GM18868 (cell line): Measurements from ENCODE around the gene SLC6A19.

Experiments used
- ATAC-seq: cut with Tn5 transposase; IDR thresholded peaks from one replicate; pipeline ENCODE4 v1.9.1; 2021; ENCODE audit warnings: mild to moderate bottlenecking, moderate library complexity; ENCODE audit not compliant: unreplicated experiment

The SLC6A19 gene

GRCh38 chr5:1241509-1242080, 40.2 kb downstream of the SLC6A19 start:
- ATAC-seq: no peak

- ATAC-seq: no peak
Measured at GRCh38 chr5:1242733-1243486, 41.5 kb downstream of the SLC6A19 start.

- no peak for ATAC-seq
Measured at GRCh38 chr5:1243487-1244130, 42.2 kb downstream of the SLC6A19 start.

- ATAC-seq: no peak
Measured at GRCh38 chr5:1244255-1244654, 42.9 kb downstream of the SLC6A19 start.

- ATAC-seq: no peak
Measured at GRCh38 chr5:1244976-1245375, 43.6 kb downstream of the SLC6A19 start.

GRCh38 chr5:1245905-1246576, 44.6 kb downstream of the SLC6A19 start:
- ATAC-seq: no peak

- ATAC-seq: no peak
Measured at GRCh38 chr5:1246711-1247431, 45.5 kb downstream of the SLC6A19 start.

GRCh38 chr5:1247811-1248210, 46.4 kb downstream of the SLC6A19 start:
- ATAC-seq: no peak

GRCh38 chr5:1249366-1250280, 48.2 kb downstream of the SLC6A19 start:
- no peak for ATAC-seq

GRCh38 chr5:1251678-1252580, 50.5 kb downstream of the SLC6A19 start:
- no peak for ATAC-seq

GRCh38 chr5:1252681-1253080, 51.3 kb downstream of the SLC6A19 start:
- no peak for ATAC-seq

GRCh38 chr5:1253456-1254105, 52.2 kb downstream of the SLC6A19 start:
- ATAC-seq: no peak

GRCh38 chr5:1254196-1254595, 52.8 kb downstream of the SLC6A19 start:
- no peak for ATAC-seq

GRCh38 chr5:1255081-1255561, 53.7 kb downstream of the SLC6A19 start:
- no peak for ATAC-seq

GRCh38 chr5:1256776-1257175, 55.4 kb downstream of the SLC6A19 start:
- ATAC-seq: no peak

- no peak for ATAC-seq
Measured at GRCh38 chr5:1257363-1257762, 56.0 kb downstream of the SLC6A19 start.

GRCh38 chr5:1257841-1258240, 56.4 kb downstream of the SLC6A19 start:
- no peak for ATAC-seq

- ATAC-seq: no peak
Measured at GRCh38 chr5:1259806-1260480, 58.5 kb downstream of the SLC6A19 start.
